ENCODE measurements around the gene COMT.

The COMT gene

GRCh38 chr22:19959043-19959586, 17.5 kb downstream of the COMT start:
- Histone ChIP-seq H4K8ac (ENCODE audit: low read depth, low read length) (no peak overlapping the region), H3K9ac (ENCODE audit: low read depth, low read length, poor library complexity) (no peak overlapping the region), H3K4ac (ENCODE audit: low read length) (no peak overlapping the region), H3K9me3 (replicated peaks in 1 of 2; ENCODE audit: control insufficient read depth in 2 of 2, insufficient read depth in 1 of 2, low read depth in 1 of 2, low read length in 2 of 2) (peaks cover 0 to 2% of the 10 kb centered on the region in 2 donors), H2BK120ac (ENCODE audit: low read depth, low read length) (no peak overlapping the region), H3K4me2 (ENCODE audit: insufficient read depth, low read length, poor library complexity, severe bottlenecking) (peak overlapping the region; percentile 58), H4K91ac (ENCODE audit: low read depth, low read length, poor library complexity) (no peak overlapping the region), H2AFZ (ENCODE audit: low read length) (peak overlapping the region; percentile 84), H3K79me1 (ENCODE audit: low read depth, low read length) (peaks cover 3% of the 10 kb centered on the region), H3K18ac (ENCODE audit: low read length) (peak overlapping the region; percentile 15), H3K14ac (ENCODE audit: low read length) (no peak overlapping the region), H3K4me1 (ENCODE audit: control insufficient read depth in 2 of 2, insufficient read depth in 1 of 2, low read depth in 1 of 2, low read length in 2 of 2) (peaks cover 22 to 23% of the 10 kb centered on the region in 2 donors), H2BK15ac (ENCODE audit: low read length) (no peak overlapping the region), H3K27ac (replicated peaks; ENCODE audit: low read length) (peak overlapping the region; percentile 55), H3K4me3 (ENCODE audit: low read length in 2 of 2) (peak overlapping the region in 1 of 2 donors; percentile 79), H2AK5ac (ENCODE audit: low read depth, low read length) (no peak overlapping the region), H3K23ac (ENCODE audit: low read depth, low read length, poor library complexity) (peak overlapping the region; percentile 94), H2BK5ac (ENCODE audit: low read length) (no peak overlapping the region), H2BK12ac (ENCODE audit: low read length) (no peak overlapping the region), H3K27me3 (ENCODE audit: control insufficient read depth in 3 of 3, insufficient read depth in 3 of 3, low read depth in 1 of 3, low read length in 3 of 3) (no peaks in the 10 kb centered on the region), H3K36me3 (replicated peaks in 1 of 2; ENCODE audit: control insufficient read depth in 2 of 2, insufficient read depth in 2 of 2, low read length in 2 of 2) (peaks cover 0 to 2% of the 10 kb centered on the region in 2 donors)
- WGBS, 2 donors (ENCODE audit: extremely low coverage in 2 of 2, insufficient read length in 2 of 2, insufficient replicate concordance in 1 of 2), result no CpG with 5 or more reads among the region's 30 CpGs
- peak; percentile 96 for DNase-seq (ENCODE audit: low spot score)

GRCh38 chr22:19959587-19960490, 18.3 kb downstream of the COMT start:
- peaks cover 0 to 2% of the 10 kb centered on the region in 2 donors for H3K9me3 ChIP-seq (replicated peaks in 1 of 2; ENCODE audit: control insufficient read depth in 2 of 2, insufficient read depth in 1 of 2, low read depth in 1 of 2, low read length in 2 of 2)
- no peak for DNase-seq (ENCODE audit: low spot score)
- peak overlapping the region; percentile 47 for H2BK12ac ChIP-seq (ENCODE audit: low read length)
- peak overlapping the region; percentile 94 for H3K18ac ChIP-seq (ENCODE audit: low read length)
- peak overlapping the region in 1 of 2 donors; percentile 45 for H3K4me3 ChIP-seq (ENCODE audit: low read length in 2 of 2)
- peaks cover 3% of the 10 kb centered on the region for H3K79me1 ChIP-seq (ENCODE audit: low read depth, low read length)
- H2BK120ac ChIP-seq (ENCODE audit: low read depth, low read length), result no peak overlapping the region
- H4K91ac ChIP-seq (ENCODE audit: low read depth, low read length, poor library complexity), result no peak overlapping the region
- no peak overlapping the region for H3K4ac ChIP-seq (ENCODE audit: low read length)
- no CpG with 5 or more reads among the region's 13 CpGs for WGBS, 2 donors (ENCODE audit: extremely low coverage in 2 of 2, insufficient read length in 2 of 2, insufficient replicate concordance in 1 of 2)
- H3K36me3 ChIP-seq (replicated peaks in 1 of 2; ENCODE audit: control insufficient read depth in 2 of 2, insufficient read depth in 2 of 2, low read length in 2 of 2), result peaks cover 0 to 2% of the 10 kb centered on the region in 2 donors
- H2AK5ac ChIP-seq (ENCODE audit: low read depth, low read length), result peak overlapping the region; percentile 77
- H3K27me3 ChIP-seq (ENCODE audit: control insufficient read depth in 3 of 3, insufficient read depth in 3 of 3, low read depth in 1 of 3, low read length in 3 of 3), result no peaks in the 10 kb centered on the region
- peak overlapping the region; percentile 48 for H2BK5ac ChIP-seq (ENCODE audit: low read length)
- H3K23ac ChIP-seq (ENCODE audit: low read depth, low read length, poor library complexity), result peak overlapping the region; percentile 94
- peaks cover 22 to 23% of the 10 kb centered on the region in 2 donors for H3K4me1 ChIP-seq (ENCODE audit: control insufficient read depth in 2 of 2, insufficient read depth in 1 of 2, low read depth in 1 of 2, low read length in 2 of 2)
- H2BK15ac ChIP-seq (ENCODE audit: low read length), result peak overlapping the region; percentile 38
- peak overlapping the region; percentile 84 for H2AFZ ChIP-seq (ENCODE audit: low read length)
- peak overlapping the region; percentile 38 for H3K27ac ChIP-seq (replicated peaks; ENCODE audit: low read length)
- H3K9ac ChIP-seq (ENCODE audit: low read depth, low read length, poor library complexity), result peak overlapping the region; percentile 78
- peak overlapping the region; percentile 47 for H3K14ac ChIP-seq (ENCODE audit: low read length)
- H4K8ac ChIP-seq (ENCODE audit: low read depth, low read length), result peak overlapping the region; percentile 72
- H3K4me2 ChIP-seq (ENCODE audit: insufficient read depth, low read length, poor library complexity, severe bottlenecking), result no peak overlapping the region

GRCh38 chr22:19960491-19961200, 19.1 kb downstream of the COMT start:
- no peak overlapping the region for H3K14ac ChIP-seq (ENCODE audit: low read length)
- no peak overlapping the region for H3K4ac ChIP-seq (ENCODE audit: low read length)
- H2BK15ac ChIP-seq (ENCODE audit: low read length), result no peak overlapping the region
- no peak overlapping the region for H2AFZ ChIP-seq (ENCODE audit: low read length)
- H4K8ac ChIP-seq (ENCODE audit: low read depth, low read length), result no peak overlapping the region
- no peaks in the 10 kb centered on the region for H3K27me3 ChIP-seq (ENCODE audit: control insufficient read depth in 3 of 3, insufficient read depth in 3 of 3, low read depth in 1 of 3, low read length in 3 of 3)
- H3K27ac ChIP-seq (replicated peaks; ENCODE audit: low read length), result no peak overlapping the region
- no peak overlapping the region for H3K23ac ChIP-seq (ENCODE audit: low read depth, low read length, poor library complexity)
- H3K4me1 ChIP-seq (ENCODE audit: control insufficient read depth in 2 of 2, insufficient read depth in 1 of 2, low read depth in 1 of 2, low read length in 2 of 2), result peaks cover 20 to 23% of the 10 kb centered on the region in 2 donors
- H2AK5ac ChIP-seq (ENCODE audit: low read depth, low read length), result no peak overlapping the region
- H3K9ac ChIP-seq (ENCODE audit: low read depth, low read length, poor library complexity), result no peak overlapping the region
- no peak overlapping the region for H3K4me2 ChIP-seq (ENCODE audit: insufficient read depth, low read length, poor library complexity, severe bottlenecking)
- H2BK120ac ChIP-seq (ENCODE audit: low read depth, low read length), result no peak overlapping the region
- whole genome bisulfite sequencing, 2 donors (ENCODE audit: extremely low coverage in 2 of 2, insufficient read length in 2 of 2, insufficient replicate concordance in 1 of 2), result no CpG with 5 or more reads among the region's 12 CpGs
- H3K4me3 ChIP-seq (ENCODE audit: low read length in 2 of 2), result no peak overlapping the region
- peaks cover 0 to 2% of the 10 kb centered on the region in 2 donors for H3K9me3 ChIP-seq (replicated peaks in 1 of 2; ENCODE audit: control insufficient read depth in 2 of 2, insufficient read depth in 1 of 2, low read depth in 1 of 2, low read length in 2 of 2)
- H4K91ac ChIP-seq (ENCODE audit: low read depth, low read length, poor library complexity), result no peak overlapping the region
- peaks cover 0 to 2% of the 10 kb centered on the region in 2 donors for H3K36me3 ChIP-seq (replicated peaks in 1 of 2; ENCODE audit: control insufficient read depth in 2 of 2, insufficient read depth in 2 of 2, low read length in 2 of 2)
- no peak overlapping the region for H2BK12ac ChIP-seq (ENCODE audit: low read length)
- peaks cover 3% of the 10 kb centered on the region for H3K79me1 ChIP-seq (ENCODE audit: low read depth, low read length)
- peak overlapping the region; percentile 32 for H3K18ac ChIP-seq (ENCODE audit: low read length)
- H2BK5ac ChIP-seq (ENCODE audit: low read length), result no peak overlapping the region
- no peak for DNase-seq (ENCODE audit: low spot score)

Measured in neuronal stem cell (in vitro differentiated cells).